ENCODE data around the gene ARL4D.
"Not testable (repeated sequence)": the region's sequence is repeated elsewhere in the genome, so short reads cannot be mapped to it uniquely, and the experiment has no call there.

Gene ARL4D

GRCh38 chr17:43398724-43399595 lies at the start of gene ARL4D:
TSS of gene ARL4D (plus strand) at chr17:43398993. CDS start at chr17:43399733, 740 bp downstream.
- peak; percentile 90 for DNase-seq

GRCh38 chr17:43349142-43349541 lies 49.7 kb upstream of the ARL4D start:
- DNase-seq = no peak

GRCh38 chr17:43350888-43351361 lies 47.9 kb upstream of the ARL4D start:
- no peak for DNase-seq

- DNase-seq = no peak
Observed at GRCh38 chr17:43351691-43352090, 47.1 kb upstream of the ARL4D start.

- DNase-seq = no peak
Observed at GRCh38 chr17:43352579-43353331, 46.0 kb upstream of the ARL4D start.

GRCh38 chr17:43353393-43353792 lies 45.4 kb upstream of the ARL4D start:
- DNase-seq = no peak

GRCh38 chr17:43354371-43354770 lies 44.4 kb upstream of the ARL4D start:
- DNase-seq = no peak

- no peak for DNase-seq
Observed at GRCh38 chr17:43356450-43356849, 42.3 kb upstream of the ARL4D start.

- no peak for DNase-seq
Observed at GRCh38 chr17:43356999-43357398, 41.8 kb upstream of the ARL4D start.

- DNase-seq = no peak
Observed at GRCh38 chr17:43359469-43360110, 39.2 kb upstream of the ARL4D start.

GRCh38 chr17:43360376-43360738 lies 38.4 kb upstream of the ARL4D start:
- peak; percentile 56 for DNase-seq

GRCh38 chr17:43360739-43361505 lies 37.9 kb upstream of the ARL4D start:
- DNase-seq = peak; percentile 83

GRCh38 chr17:43363181-43363925 lies 35.4 kb upstream of the ARL4D start:
- no peak for DNase-seq

GRCh38 chr17:43363926-43364285 lies 34.9 kb upstream of the ARL4D start:
- DNase-seq = no peak

- DNase-seq = no peak
Observed at GRCh38 chr17:43365356-43365755, 33.4 kb upstream of the ARL4D start.

GRCh38 chr17:43365921-43366320 lies 32.9 kb upstream of the ARL4D start:
- DNase-seq = not testable (repeated sequence)

- peak; percentile 24 for DNase-seq
Observed at GRCh38 chr17:43366891-43367736, 31.7 kb upstream of the ARL4D start.

GRCh38 chr17:43367737-43368242 lies 31.0 kb upstream of the ARL4D start:
- no peak for DNase-seq

GRCh38 chr17:43368740-43369506 lies 29.9 kb upstream of the ARL4D start:
- peak; percentile 75 for DNase-seq

- no peak for DNase-seq
Observed at GRCh38 chr17:43369986-43370385, 28.8 kb upstream of the ARL4D start.

Measured in CD4-positive, alpha-beta T cell treated with Interleukin-6 for 4 hours (primary cell).